GM23338 (cell line): Measurements from ENCODE around the gene NCLN. TPM values are rescaled to one million over a fixed set of nuclear protein-coding genes. Genes with fewer than 3 reads are reported as not detected.

Source experiments
- ATAC-seq: fragments of 200-7000 bp; cut with Tn5 transposase; 3 replicates; pipeline ENCODE4 v1.9.1; 2020
- DNase-seq: peaks from one replicate; pipeline ENCODE4 v3.0.0-alpha.2; 2015; ENCODE audit warnings: low spot score
- H2AFZ ChIP-seq: fragments of 200-600 bp; sonication (generic); 2 replicates; pipeline ENCODE4 v1.8.0; 2016; ENCODE audit warnings: antibody characterized with exemption, mild to moderate bottlenecking, moderate library complexity
- H3F3A ChIP-seq: fragments of 200-600 bp; sonication (generic); replicated peaks from 2 replicates; pipeline ENCODE4 v1.8.0; 2017; ENCODE audit warnings: antibody characterized with exemption, mixed run types, low read depth
- H3K27ac ChIP-seq: fragments of 200-600 bp; sonication (generic); 2 replicates; pipeline ENCODE4 v1.6.1; 2016; ENCODE audit warnings: low read depth
- H3K27me3 ChIP-seq: fragments of 200-600 bp; sonication (generic); 2 replicates; pipeline ENCODE4 v1.8.0; 2016; ENCODE audit warnings: mild to moderate bottlenecking, mixed run types, moderate library complexity; ENCODE audit not compliant: insufficient read depth
- H3K36me3 ChIP-seq: fragments of 200-600 bp; sonication (generic); 2 replicates; pipeline ENCODE4 v1.8.0; 2016; ENCODE audit warnings: mild to moderate bottlenecking; ENCODE audit not compliant: insufficient read depth
- H3K4me1 ChIP-seq: fragments of 200-600 bp; sonication (generic); 2 replicates; pipeline ENCODE4 v1.8.0; 2016; ENCODE audit warnings: mild to moderate bottlenecking, moderate library complexity; ENCODE audit not compliant: insufficient read depth
- H3K4me2 ChIP-seq: fragments of 200-600 bp; sonication (generic); 2 replicates; pipeline ENCODE4 v1.7.1; 2017; ENCODE audit warnings: mixed run types
- H3K4me3 ChIP-seq: fragments of 200-600 bp; sonication (generic); 2 replicates; pipeline ENCODE4 v1.6.1; 2016; ENCODE audit warnings: mixed run types
- H3K79me2 ChIP-seq: fragments of 200-600 bp; sonication (generic); replicated peaks from 2 replicates; pipeline ENCODE4 v1.8.0; 2017; ENCODE audit warnings: mild to moderate bottlenecking; ENCODE audit not compliant: insufficient read depth
- H3K9me2 ChIP-seq: fragments of 200-600 bp; sonication (generic); 2 replicates; pipeline ENCODE4 v1.8.0; 2017; ENCODE audit not compliant: insufficient read depth
- H4K20me1 ChIP-seq: fragments of 200-600 bp; sonication (generic); replicated peaks from 2 replicates; pipeline ENCODE4 v1.8.0; 2017; ENCODE audit warnings: mild to moderate bottlenecking; ENCODE audit not compliant: insufficient read depth
- H3K27ac Mint-ChIP-seq: 2 replicates; pipeline ENCODE4 v1.8.0; 2020; ENCODE audit warnings: inconsistent platforms, mild to moderate bottlenecking, moderate library complexity, mixed read lengths
- H3K27me3 Mint-ChIP-seq: 3 replicates; pipeline ENCODE4 v1.8.0; 2022; ENCODE audit warnings: low read depth, mild to moderate bottlenecking, moderate library complexity, mixed read lengths, inconsistent platforms; ENCODE audit not compliant: insufficient read depth, poor library complexity
- H3K36me3 Mint-ChIP-seq: 3 replicates; pipeline ENCODE4 v1.8.0; 2021; ENCODE audit warnings: low read depth, mild to moderate bottlenecking, inconsistent platforms, moderate library complexity, mixed read lengths
- H3K4me1 Mint-ChIP-seq: 3 replicates; pipeline ENCODE4 v1.8.0; 2020; ENCODE audit warnings: mild to moderate bottlenecking, inconsistent platforms, mixed read lengths
- H3K4me3 Mint-ChIP-seq: 3 replicates; pipeline ENCODE4 v1.8.0; 2021; ENCODE audit warnings: moderate library complexity, mild to moderate bottlenecking, inconsistent platforms, mixed read lengths
- H3K9me3 Mint-ChIP-seq: 3 replicates; pipeline ENCODE4 v1.8.0; 2020; ENCODE audit warnings: moderate library complexity, mild to moderate bottlenecking, inconsistent platforms, mixed read lengths
- CTCF ChIP-seq, 2 experiments: fragments of 200-600 bp in 1 of 2; sonication (generic) in 1 of 2; conservative IDR thresholded peaks; 2 replicates each; pipeline versions ENCODE4 v1.5.1 to v1.6.1; 2016 to 2017; ENCODE audit warnings: antibody characterized with exemption in 2 of 2, low read depth in 2 of 2, mild to moderate bottlenecking in 2 of 2, moderate library complexity in 1 of 2
- EZH2 ChIP-seq: fragments of 200-600 bp; sonication (generic); IDR thresholded peaks from one replicate; pipeline ENCODE4 v1.8.0; 2017; ENCODE audit warnings: antibody characterized with exemption, mild to moderate bottlenecking, low read depth; ENCODE audit not compliant: unreplicated experiment
- EZH2phosphoT487 ChIP-seq: fragments of 200-600 bp; sonication (generic); IDR thresholded peaks from one replicate; pipeline ENCODE4 v1.8.1; 2018; ENCODE audit warnings: antibody characterized with exemption; ENCODE audit not compliant: unreplicated experiment
- JUNB ChIP-seq: IDR thresholded peaks from one replicate; pipeline ENCODE4 v1.6.1; 2016; ENCODE audit warnings: antibody characterized with exemption; ENCODE audit not compliant: unreplicated experiment
- NANOG ChIP-seq: IDR thresholded peaks from 2 replicates; pipeline ENCODE4 v1.6.1; 2016; ENCODE audit warnings: antibody characterized with exemption, borderline replicate concordance
- POLR2AphosphoS5 ChIP-seq: IDR thresholded peaks from 2 replicates; pipeline ENCODE4 v1.6.1; 2016; ENCODE audit warnings: antibody characterized with exemption, low read depth
- STAT1 ChIP-seq: IDR thresholded peaks from one replicate; pipeline ENCODE4 v1.6.1; 2016; ENCODE audit warnings: antibody characterized with exemption; ENCODE audit not compliant: unreplicated experiment
- ZNF462 ChIP-seq: fragments of 250-450 bp; sonication (Bioruptor Pico); IDR thresholded peaks from 2 replicates; pipeline ENCODE4 v1.5.0; 2020; ENCODE audit warnings: mild to moderate bottlenecking, moderate library complexity
- polyA plus RNA-seq: library from polyadenylated mRNA; unstranded; fragments of >200 nt; fragmentation: Nextera tagmentation; extraction: Ambion mirVana; gene quantifications from 2 replicates; pipeline ENCODE4 v1.2.1, GENCODE V29; 2016
- total RNA-seq: library from RNA; depleted of rRNA; stranded (reverse); fragments of >200 nt; shearing (Covaris generic); gene quantifications from 2 replicates; pipeline ENCODE4 v1.2.3, GENCODE V29; 2014

The NCLN gene
- total and polyA plus RNA-seq, 2 experiments from 2014 or later: 85.6 to 125 TPM

- Histone ChIP-seq H3K27me3 (no peaks in the 10 kb centered on the region), H3K4me3 (no peak overlapping the region), H3F3A (0 out of 2 replicates have a peak, but pooled peaks cover 4% of the 10 kb centered on the region), H3K36me3 (no peaks in the 10 kb centered on the region), H4K20me1 (no peaks in the 10 kb centered on the region), H3K4me2 (no peak overlapping the region), H3K79me2 (no peaks in the 10 kb centered on the region), H3K4me1 (no peaks in the 10 kb centered on the region), H3K27ac (no peak overlapping the region), H2AFZ (no peak overlapping the region), H3K9me2 (peaks cover 8% of the 10 kb centered on the region; the same call in 1 of the 2 replicates)
- Mint-ChIP-seq H3K4me1 (peaks cover 5% of the 10 kb centered on the region; the same call in 2 of the 3 replicates), H3K27me3 (peaks cover 6% of the 10 kb centered on the region), H3K27ac (no peak overlapping the region), H3K36me3 (no peaks in the 10 kb centered on the region), H3K9me3 (no peaks in the 10 kb centered on the region; the same call in 2 of the 3 replicates), H3K4me3 (no peak overlapping the region)
- DNase-seq (no peak), ATAC-seq (no peak)
- no peak for TF ChIP-seq EZH2phosphoT487
- no peak for TF ChIP-seq ZNF462
- no peak for TF ChIP-seq POLR2AphosphoS5
- no peak for TF ChIP-seq CTCF (conservative IDR thresholded peaks at IDR 0.05; ENCODE audit: low read depth in 2 of 2)
- no peak for TF ChIP-seq JUNB
- TF ChIP-seq NANOG: no peak
- TF ChIP-seq EZH2: no peak
- no peak for TF ChIP-seq STAT1
Measured at GRCh38 chr19:3151563-3152418, 33.9 kb upstream of the NCLN start.
